ENCODE measurements around the gene EPHB6. TPM values are rescaled to one million over a fixed set of nuclear protein-coding genes. Genes with fewer than 3 reads are reported as not detected.
A peak's percentile ranks its signal among the peaks of the same experiment; 100 is the strongest.

The EPHB6 gene
- total and polyA plus RNA-seq, 7 experiments from 2014 or later: 9.8 to 110 (median 65.7) TPM

- Mint-ChIP-seq H3K27ac (no peak overlapping the region), H3K4me1 (peaks cover 6 to 28% (median 14%) of the 10 kb centered on the region in 7 donors), H3K4me3 (no peak overlapping the region), H3K9me3 (peaks cover 2 to 38% (median 6%) of the 10 kb centered on the region in 11 donors), H3K27me3 (peaks cover 0 to 57% (median 5%) of the 10 kb centered on the region in 5 donors), H3K36me3 (peaks cover 3 to 24% (median 12%) of the 10 kb centered on the region in 5 donors)
- H3K4me3 ChIP-seq (ENCODE audit: low read length): no peak overlapping the region
- no peaks in the 10 kb centered on the region for H3K9me3 ChIP-seq (ENCODE audit: control insufficient read depth in 2 of 3, low read length in 3 of 3)
- H3K27ac ChIP-seq (ENCODE audit: low read depth, low read length): no peak overlapping the region
- intact Hi-C loops (cut with micrococcal nuclease): no loop called here
- H3K27me3 ChIP-seq (ENCODE audit: control insufficient read depth in 2 of 2, insufficient read depth in 2 of 2, low read length in 2 of 2): peaks cover 0 to 6% of the 10 kb centered on the region in 2 donors
- no peaks in the 10 kb centered on the region for H3K36me3 ChIP-seq (ENCODE audit: control insufficient read depth in 2 of 3, insufficient read depth in 3 of 3, low read length in 3 of 3)
- ChIA-PET CTCF (interaction anchor here (1.3 kb wide), 1 partner anchor 11 kb away, joined by 3 read pairs; no protein-coding TSS in a partner anchor), POLR2A (interaction anchor here (1.0 to 30.0 kb wide), 4 partner anchors 9 to 26 kb away, joined by 3 to 5102 read pairs (median 4); no protein-coding TSS in a partner anchor)
- H3K4me1 ChIP-seq (ENCODE audit: control insufficient read depth in 2 of 2, insufficient read depth in 2 of 2, low read length in 2 of 2): no peaks in the 10 kb centered on the region
- no peak for DNase-seq
- no peak for ATAC-seq
Measured at GRCh38 chr7:142822714-142823113, 32.2 kb upstream of the EPHB6 start.

- H3K36me3 ChIP-seq (ENCODE audit: control insufficient read depth in 2 of 3, insufficient read depth in 3 of 3, low read length in 3 of 3): no peaks in the 10 kb centered on the region
- intact Hi-C loops (cut with micrococcal nuclease): no loop called here
- H3K36me3 Mint-ChIP-seq: peaks cover 0 to 10% (median 3%) of the 10 kb centered on the region in 5 donors
- H3K27ac Mint-ChIP-seq: peak overlapping the region in 1 of 9 donors; percentile 17
- no peak for ATAC-seq
- H3K27ac ChIP-seq (ENCODE audit: low read depth, low read length): no peak overlapping the region
- CTCF ChIA-PET: no interaction called here
- POLR2A ChIA-PET: interaction anchor here (0.8 to 1.6 kb wide), 6 partner anchors 9 to 28 kb away, joined by 3 to 4 read pairs (median 4); no protein-coding TSS in a partner anchor
- no peak overlapping the region for H3K4me3 ChIP-seq (ENCODE audit: low read length)
- H3K27me3 Mint-ChIP-seq: peaks cover 0 to 37% (median 4%) of the 10 kb centered on the region in 5 donors
- peaks cover 0 to 22% (median 2%) of the 10 kb centered on the region in 11 donors for H3K9me3 Mint-ChIP-seq
- H3K27me3 ChIP-seq (ENCODE audit: control insufficient read depth in 2 of 2, insufficient read depth in 2 of 2, low read length in 2 of 2): no peaks in the 10 kb centered on the region
- no peaks in the 10 kb centered on the region for H3K9me3 ChIP-seq (ENCODE audit: control insufficient read depth in 2 of 3, low read length in 3 of 3)
- no peak for DNase-seq
- peaks cover 0 to 11% (median 4%) of the 10 kb centered on the region in 7 donors for H3K4me1 Mint-ChIP-seq
- no peak overlapping the region for H3K4me3 Mint-ChIP-seq
- H3K4me1 ChIP-seq (ENCODE audit: control insufficient read depth in 2 of 2, insufficient read depth in 2 of 2, low read length in 2 of 2): no peaks in the 10 kb centered on the region
Measured at GRCh38 chr7:142827951-142828500, 26.9 kb upstream of the EPHB6 start.

- ChIA-PET CTCF (interaction anchor here (1.0 to 1.4 kb wide), 6 partner anchors 11 to 200 kb away, joined by 3 to 7 read pairs (median 4); no protein-coding TSS in a partner anchor), POLR2A (interaction anchor here (0.6 to 1.8 kb wide), 10 partner anchors 15 to 116 kb away, joined by 3 to 8 read pairs (median 4); no protein-coding TSS in a partner anchor)
- Mint-ChIP-seq H3K4me1 (peaks cover 2 to 41% (median 20%) of the 10 kb centered on the region in 7 donors), H3K36me3 (no peaks in the 10 kb centered on the region), H3K27me3 (peaks cover 0 to 11% (median 0%) of the 10 kb centered on the region in 5 donors), H3K9me3 (no peaks in the 10 kb centered on the region), H3K27ac (peak overlapping the region in 1 of 9 donors; percentile 32), H3K4me3 (no peak overlapping the region)
- ATAC-seq (no peak), DNase-seq (no peak)
- Histone ChIP-seq H3K27me3 (ENCODE audit: control insufficient read depth in 2 of 2, insufficient read depth in 2 of 2, low read length in 2 of 2) (no peaks in the 10 kb centered on the region), H3K36me3 (ENCODE audit: control insufficient read depth in 2 of 3, insufficient read depth in 3 of 3, low read length in 3 of 3) (no peaks in the 10 kb centered on the region), H3K9me3 (ENCODE audit: control insufficient read depth in 2 of 3, low read length in 3 of 3) (no peaks in the 10 kb centered on the region), H3K4me1 (ENCODE audit: control insufficient read depth in 2 of 2, insufficient read depth in 2 of 2, low read length in 2 of 2) (no peaks in the 10 kb centered on the region), H3K4me3 (ENCODE audit: low read length) (no peak overlapping the region), H3K27ac (ENCODE audit: low read depth, low read length) (no peak overlapping the region)
- intact Hi-C loops (cut with micrococcal nuclease): no loop called here
Measured at GRCh38 chr7:142832417-142832816, 22.5 kb upstream of the EPHB6 start.

GRCh38 chr7:142833174-142834048, 21.5 kb upstream of the EPHB6 start:
- DNase-seq (no peak), ATAC-seq (peak; percentile 31)
- CTCF ChIA-PET: interaction anchor here (0.8 to 1.1 kb wide), 4 partner anchors 12 to 197 kb away, joined by 3 to 4 read pairs (median 3); no protein-coding TSS in a partner anchor
- peaks cover 2 to 34% (median 16%) of the 10 kb centered on the region in 7 donors for H3K4me1 Mint-ChIP-seq
- Histone ChIP-seq H3K27me3 (ENCODE audit: control insufficient read depth in 2 of 2, insufficient read depth in 2 of 2, low read length in 2 of 2) (no peaks in the 10 kb centered on the region), H3K4me3 (ENCODE audit: low read length) (no peak overlapping the region), H3K9me3 (ENCODE audit: control insufficient read depth in 2 of 3, low read length in 3 of 3) (no peaks in the 10 kb centered on the region), H3K4me1 (ENCODE audit: control insufficient read depth in 2 of 2, insufficient read depth in 2 of 2, low read length in 2 of 2) (no peaks in the 10 kb centered on the region), H3K27ac (ENCODE audit: low read depth, low read length) (no peak overlapping the region), H3K36me3 (ENCODE audit: control insufficient read depth in 2 of 3, insufficient read depth in 3 of 3, low read length in 3 of 3) (no peaks in the 10 kb centered on the region)
- no peak overlapping the region for H3K4me3 Mint-ChIP-seq
- H3K9me3 Mint-ChIP-seq: no peaks in the 10 kb centered on the region
- intact Hi-C loops (cut with micrococcal nuclease): no loop called here
- H3K27me3 Mint-ChIP-seq: peaks cover 0 to 6% (median 0%) of the 10 kb centered on the region in 5 donors
- POLR2A ChIA-PET: interaction anchor here (0.6 to 1.8 kb wide), 9 partner anchors 14 to 532 kb away, joined by 3 to 8 read pairs (median 4); no protein-coding TSS in a partner anchor
- peak overlapping the region in 5 of 9 donors; percentile 8 to 57 (median 32) for H3K27ac Mint-ChIP-seq
- H3K36me3 Mint-ChIP-seq: no peaks in the 10 kb centered on the region

GRCh38 chr7:142835487-142835886, 19.4 kb upstream of the EPHB6 start:
- Mint-ChIP-seq H3K4me3 (peak overlapping the region in 5 of 10 donors; percentile 18 to 61 (median 45)), H3K27me3 (peaks cover 0 to 4% (median 0%) of the 10 kb centered on the region in 5 donors), H3K36me3 (no peaks in the 10 kb centered on the region), H3K4me1 (peaks cover 2 to 34% (median 16%) of the 10 kb centered on the region in 7 donors), H3K9me3 (no peaks in the 10 kb centered on the region), H3K27ac (peak overlapping the region in 8 of 9 donors; percentile 15 to 88 (median 70))
- DNase-seq (peak in 5 of 9 donors; percentile 29 to 57 (median 42)), ATAC-seq (no peak)
- no peaks in the 10 kb centered on the region for H3K9me3 ChIP-seq (ENCODE audit: control insufficient read depth in 2 of 3, low read length in 3 of 3)
- ChIA-PET CTCF (interaction anchor here (0.8 to 2.1 kb wide), 19 partner anchors 9 to 532 kb away, joined by 3 to 45 read pairs (median 3); partner anchors contain the start of gene EPHB6), POLR2A (interaction anchor here (0.6 to 2.4 kb wide), 12 partner anchors 16 to 588 kb away, joined by 3 to 87 read pairs (median 4); no protein-coding TSS in a partner anchor)
- H3K36me3 ChIP-seq (ENCODE audit: control insufficient read depth in 2 of 3, insufficient read depth in 3 of 3, low read length in 3 of 3): no peaks in the 10 kb centered on the region
- intact Hi-C loops (cut with micrococcal nuclease): loop anchor here in 1 of 2 donors (1.0 kb wide), 6 partner anchors 24 to 300 kb away; no protein-coding TSS in a partner anchor
- no peaks in the 10 kb centered on the region for H3K27me3 ChIP-seq (ENCODE audit: control insufficient read depth in 2 of 2, insufficient read depth in 2 of 2, low read length in 2 of 2)
- no peak overlapping the region for H3K4me3 ChIP-seq (ENCODE audit: low read length)
- no peaks in the 10 kb centered on the region for H3K4me1 ChIP-seq (ENCODE audit: control insufficient read depth in 2 of 2, insufficient read depth in 2 of 2, low read length in 2 of 2)
- no peak overlapping the region for H3K27ac ChIP-seq (ENCODE audit: low read depth, low read length)

GRCh38 chr7:142836426-142836825, 18.4 kb upstream of the EPHB6 start:
- H3K27ac ChIP-seq (ENCODE audit: low read depth, low read length): no peak overlapping the region
- Mint-ChIP-seq H3K9me3 (no peaks in the 10 kb centered on the region), H3K36me3 (peaks cover 0 to 2% (median 0%) of the 10 kb centered on the region in 5 donors), H3K27me3 (peaks cover 0 to 8% (median 0%) of the 10 kb centered on the region in 5 donors), H3K4me3 (peak overlapping the region in 1 of 10 donors; percentile 54), H3K4me1 (peaks cover 2 to 34% (median 16%) of the 10 kb centered on the region in 7 donors), H3K27ac (peak overlapping the region in 6 of 9 donors; percentile 57 to 88 (median 68))
- DNase-seq: no peak
- no peaks in the 10 kb centered on the region for H3K4me1 ChIP-seq (ENCODE audit: control insufficient read depth in 2 of 2, insufficient read depth in 2 of 2, low read length in 2 of 2)
- ChIA-PET POLR2A (interaction anchor here (0.5 to 2.4 kb wide), 7 partner anchors 27 to 340 kb away, joined by 3 to 87 read pairs (median 8); no protein-coding TSS in a partner anchor), CTCF (interaction anchor here (0.9 to 2.1 kb wide), 10 partner anchors 19 to 533 kb away, joined by 3 to 45 read pairs (median 4); partner anchors contain the start of gene EPHB6)
- no peak for ATAC-seq
- intact Hi-C loops (cut with micrococcal nuclease): no loop called here
- H3K36me3 ChIP-seq (ENCODE audit: control insufficient read depth in 2 of 3, insufficient read depth in 3 of 3, low read length in 3 of 3): no peaks in the 10 kb centered on the region
- H3K9me3 ChIP-seq (ENCODE audit: control insufficient read depth in 2 of 3, low read length in 3 of 3): no peaks in the 10 kb centered on the region
- no peaks in the 10 kb centered on the region for H3K27me3 ChIP-seq (ENCODE audit: control insufficient read depth in 2 of 2, insufficient read depth in 2 of 2, low read length in 2 of 2)
- H3K4me3 ChIP-seq (ENCODE audit: low read length): no peak overlapping the region

Measured in naive thymus-derived CD4-positive, alpha-beta T cell (primary cell).